ENCODE measurements around the gene CKS1B. TPM values are rescaled to one million over a fixed set of nuclear protein-coding genes. Genes with fewer than 3 reads are reported as not detected.

CKS1B gene
- total and polyA plus RNA-seq, 9 of the 15 experiments (the other 6 are each of a cell fraction or from before 2014, with no cell fraction given), result 215 to 1,103 (median 460) TPM

DNA sequence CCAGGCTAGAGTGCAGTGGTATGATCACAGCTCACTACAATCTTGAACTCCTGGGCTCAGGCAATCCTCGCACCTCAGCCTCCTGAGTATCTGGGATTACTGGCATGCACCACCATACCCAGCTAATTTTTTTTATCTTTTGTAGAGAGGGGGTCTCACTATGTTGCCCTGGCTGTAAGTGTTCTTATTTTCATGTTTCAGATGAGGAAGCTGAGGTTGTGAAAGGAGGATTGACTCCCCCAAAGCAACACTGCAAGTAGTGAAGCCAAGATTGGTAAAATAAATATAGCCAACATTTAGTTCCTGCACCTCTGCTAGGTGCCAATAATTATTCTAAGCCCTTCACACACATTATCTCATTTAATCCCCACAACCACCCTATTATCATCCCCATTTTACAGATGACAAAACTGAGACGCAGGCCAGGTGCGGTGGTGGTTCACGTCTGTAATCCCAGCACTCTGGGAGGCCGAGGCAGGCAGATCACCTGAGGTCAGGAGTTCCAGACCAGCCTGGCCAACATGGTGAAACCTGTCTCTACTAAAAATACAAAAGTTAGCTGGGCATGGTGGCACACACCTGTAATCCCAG lies 40.0 kb upstream of the CKS1B start (continued):
- no peak for TF ChIP-seq PHF8 (IDR thresholded peaks at IDR 0.05; ENCODE audit: borderline replicate concordance, low read length)
- TF ChIP-seq ZNF395 (CRISPR knock-in tag; IDR thresholded peaks at IDR 0.05), result no peak
- TF ChIP-seq MCM7 (IDR thresholded peaks at IDR 0.05), result no peak
- TF ChIP-seq HNRNPK (IDR thresholded peaks at IDR 0.05; ENCODE audit: low read depth, low read length, poor library complexity, severe bottlenecking), result no peak
- TF ChIP-seq HLTF (IDR thresholded peaks at IDR 0.05), result no peak
- TF ChIP-seq, protein P1, sequence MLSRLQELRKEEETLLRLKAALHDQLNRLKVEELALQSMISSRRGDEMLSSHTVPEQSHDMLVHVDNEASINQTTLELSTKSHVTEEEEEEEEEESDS (CRISPR knock-in tag; IDR thresholded peaks at IDR 0.05), result no peak
- no peak for TF ChIP-seq RCOR1 (IDR thresholded peaks at IDR 0.05; ENCODE audit: borderline replicate concordance in 1 of 2, low read depth in 2 of 2, low read length in 2 of 2)
- peak; percentile 14 to 20; a peak in 1 of 4 replicates for TF ChIP-seq KDM1A (IDR thresholded peaks at IDR 0.05)
- TF ChIP-seq RFX5 (IDR thresholded peaks at IDR 0.05; ENCODE audit: low read depth, low read length), result no peak
